ENCODE measurements around the gene TMEM176B. TPM values are rescaled to one million over a fixed set of nuclear protein-coding genes. Genes with fewer than 3 reads are reported as not detected.

TMEM176B gene
- total RNA-seq, 4 donors from 2014 or later, result 93.3 to 394 (median 300) TPM

DNA sequence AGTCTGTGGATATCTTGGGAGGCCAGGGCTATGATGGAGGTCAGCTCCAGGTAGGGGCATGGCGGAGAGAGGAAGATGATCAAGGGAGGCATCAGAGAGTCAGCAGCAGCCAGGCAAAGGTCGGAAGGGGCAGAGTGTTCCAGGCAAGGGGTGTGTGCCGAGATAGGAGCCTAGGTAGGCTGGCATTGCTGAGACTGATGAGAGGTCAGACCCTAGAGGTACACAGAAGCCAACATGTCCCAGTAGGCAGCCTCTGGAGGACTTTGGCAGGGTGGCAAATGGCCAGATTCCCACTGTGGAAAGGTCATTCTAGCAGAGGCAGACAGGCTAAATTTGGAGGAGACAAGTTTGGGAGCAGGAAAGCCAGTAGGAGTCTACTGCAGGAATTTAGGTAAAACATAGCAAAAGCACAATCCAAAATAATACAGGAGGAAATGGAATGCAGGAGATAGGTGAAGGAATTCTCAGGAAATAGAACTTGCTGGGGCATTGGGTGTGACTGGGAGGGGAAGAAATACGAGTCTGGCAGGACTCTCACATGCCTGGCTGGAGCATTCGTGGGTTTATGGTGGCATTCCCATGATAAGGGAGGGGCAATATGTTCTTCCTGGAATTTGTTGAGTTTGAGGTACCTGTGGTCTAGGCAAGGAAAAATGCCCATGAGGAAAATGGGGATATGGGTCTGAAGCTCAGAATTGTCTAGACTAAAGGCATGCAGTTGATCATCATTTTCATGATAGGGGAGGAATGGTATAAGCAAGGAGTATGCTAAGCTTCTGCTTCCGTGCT is 26.1 kb upstream of the TMEM176B start:
- peak in 2 of 3 donors; percentile 85 to 87 for DNase-seq
- Histone ChIP-seq H3K27me3 (no peaks in the 10 kb centered on the region), H3K27ac (peak overlapping the region in 3 of 4 donors; percentile 14 to 83 (median 80)), H3K4me1 (peaks cover 0 to 18% (median 3%) of the 10 kb centered on the region in 4 donors), H3K9me3 (no peaks in the 10 kb centered on the region), H3K4me3 (peak overlapping the region in 1 of 4 donors; percentile 20), H3K36me3 (no peaks in the 10 kb centered on the region)
- TF ChIP-seq, protein P1, sequence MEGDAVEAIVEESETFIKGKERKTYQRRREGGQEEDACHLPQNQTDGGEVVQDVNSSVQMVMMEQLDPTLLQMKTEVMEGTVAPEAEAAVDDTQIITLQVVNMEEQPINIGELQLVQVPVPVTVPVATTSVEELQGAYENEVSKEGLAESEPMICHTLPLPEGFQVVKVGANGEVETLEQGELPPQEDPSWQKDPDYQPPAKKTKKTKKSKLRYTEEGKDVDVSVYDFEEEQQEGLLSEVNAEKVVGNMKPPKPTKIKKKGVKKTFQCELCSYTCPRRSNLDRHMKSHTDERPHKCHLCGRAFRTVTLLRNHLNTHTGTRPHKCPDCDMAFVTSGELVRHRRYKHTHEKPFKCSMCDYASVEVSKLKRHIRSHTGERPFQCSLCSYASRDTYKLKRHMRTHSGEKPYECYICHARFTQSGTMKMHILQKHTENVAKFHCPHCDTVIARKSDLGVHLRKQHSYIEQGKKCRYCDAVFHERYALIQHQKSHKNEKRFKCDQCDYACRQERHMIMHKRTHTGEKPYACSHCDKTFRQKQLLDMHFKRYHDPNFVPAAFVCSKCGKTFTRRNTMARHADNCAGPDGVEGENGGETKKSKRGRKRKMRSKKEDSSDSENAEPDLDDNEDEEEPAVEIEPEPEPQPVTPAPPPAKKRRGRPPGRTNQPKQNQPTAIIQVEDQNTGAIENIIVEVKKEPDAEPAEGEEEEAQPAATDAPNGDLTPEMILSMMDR (IDR thresholded peaks at IDR 0.05), result peak in 2 of 6 experiments; percentile 13 to 23
- peak in 1 of 2 donors; percentile 28 for TF ChIP-seq POLR2A (IDR thresholded peaks at IDR 0.05)

DNA sequence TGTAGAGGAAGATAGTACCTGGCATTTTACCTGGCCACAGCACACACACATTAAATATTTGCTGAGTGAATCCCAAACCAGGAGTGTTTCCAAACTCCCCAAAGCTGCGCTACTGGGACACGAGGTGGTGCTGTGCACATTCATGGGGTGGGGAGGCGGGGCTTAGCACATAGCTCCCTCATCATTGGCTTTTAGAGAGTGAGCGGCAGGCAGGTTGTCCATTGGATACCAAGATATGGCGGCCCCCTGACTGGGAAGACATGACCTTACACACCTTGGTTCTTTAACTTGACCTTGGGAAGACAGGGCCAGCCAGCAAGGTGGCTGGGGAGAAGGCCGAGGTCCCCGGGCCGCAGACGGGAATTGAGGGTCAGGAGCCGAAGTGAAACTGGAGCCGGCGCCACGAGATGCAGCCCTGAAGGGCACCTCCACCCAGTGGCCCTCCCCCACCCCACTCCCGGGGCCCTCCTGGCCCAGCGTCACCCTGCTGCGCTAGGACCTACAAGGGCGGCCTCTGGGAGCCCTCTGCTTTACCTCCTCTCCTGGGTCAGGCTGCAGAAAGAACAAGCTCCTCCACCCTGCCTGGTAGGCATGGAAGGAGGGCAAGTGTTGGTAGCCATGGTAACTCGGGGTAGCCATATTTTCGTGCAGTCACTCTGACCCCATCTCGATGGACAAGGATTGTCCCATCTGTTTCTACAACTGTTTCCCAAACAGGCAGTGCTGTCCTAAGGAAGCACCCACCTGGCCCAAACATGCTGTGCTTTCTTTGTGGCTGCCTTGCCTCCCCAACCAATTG is 24.4 kb upstream of the TMEM176B start:
- H3K9me3 ChIP-seq, result no peaks in the 10 kb centered on the region
- TF ChIP-seq, protein P1 (IDR thresholded peaks at IDR 0.05), result no peak
- TF ChIP-seq POLR2A (IDR thresholded peaks at IDR 0.05), result no peak
- H3K4me1 ChIP-seq, result peaks cover 0 to 16% (median 3%) of the 10 kb centered on the region in 4 donors
- peak overlapping the region in 1 of 4 donors; percentile 83 for H3K27ac ChIP-seq
- no peaks in the 10 kb centered on the region for H3K36me3 ChIP-seq
- H3K4me3 ChIP-seq, result no peak overlapping the region
- no peak for DNase-seq
- H3K27me3 ChIP-seq, result no peaks in the 10 kb centered on the region

DNA sequence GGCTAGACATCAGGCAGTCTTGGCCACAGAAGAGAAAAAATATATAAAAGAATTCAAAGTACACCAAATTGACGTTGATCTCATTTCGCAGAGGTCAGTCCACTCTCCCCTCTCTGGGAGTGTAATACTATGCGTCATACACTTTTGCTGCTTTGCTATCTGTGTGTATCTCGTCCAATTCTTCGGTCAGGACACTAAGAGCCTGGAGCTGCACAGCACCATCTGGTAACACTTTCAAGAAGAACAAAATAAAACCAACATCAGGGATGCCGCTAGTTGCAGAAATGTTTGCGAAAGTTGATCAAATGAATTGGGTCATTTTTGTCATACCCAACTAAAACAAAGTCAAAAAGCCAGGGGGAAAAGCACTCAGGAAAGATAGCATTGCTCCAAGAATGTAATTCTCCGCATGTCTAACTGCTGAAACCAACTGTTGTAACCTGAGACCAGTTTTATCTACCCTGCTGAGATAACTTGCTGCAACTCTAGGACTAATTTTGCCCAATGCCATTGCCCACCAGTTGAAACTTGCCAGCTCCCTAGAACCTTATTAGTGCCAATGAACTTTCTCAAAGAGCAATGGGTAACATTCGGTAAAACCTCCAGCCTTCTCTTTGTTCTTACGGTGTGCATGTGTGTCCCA is 23.4 kb upstream of the TMEM176B start:
- TF ChIP-seq, protein P1 (IDR thresholded peaks at IDR 0.05), result no peak
- TF ChIP-seq POLR2A (IDR thresholded peaks at IDR 0.05), result no peak

DNA sequence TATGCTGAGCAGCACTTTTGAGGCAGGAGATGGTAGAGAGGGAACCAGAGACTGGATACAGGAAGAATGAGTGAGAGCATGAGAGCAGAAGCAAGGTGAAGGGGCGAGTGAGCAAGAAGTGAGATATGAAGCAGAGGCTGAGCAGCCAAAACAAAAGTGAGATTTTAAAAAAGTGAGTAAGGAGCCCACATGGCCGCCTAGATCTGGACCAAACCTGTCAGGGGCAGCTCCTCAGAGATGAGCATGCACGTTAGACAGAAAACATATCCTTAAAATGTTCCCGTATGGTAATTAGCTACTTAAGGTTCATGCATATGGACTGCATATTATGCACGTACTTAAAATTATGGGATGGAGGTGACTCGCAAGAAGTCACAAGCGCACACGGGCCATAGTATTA is 22.9 kb upstream of the TMEM176B start:
- H3K36me3 ChIP-seq, result no peaks in the 10 kb centered on the region
- H3K4me1 ChIP-seq, result peaks cover 0 to 16% (median 3%) of the 10 kb centered on the region in 4 donors
- no peak for DNase-seq
- H3K27me3 ChIP-seq, result no peaks in the 10 kb centered on the region
- peak overlapping the region in 1 of 4 donors; percentile 9 for H3K27ac ChIP-seq
- TF ChIP-seq, protein P1 (IDR thresholded peaks at IDR 0.05), result no peak
- TF ChIP-seq POLR2A (IDR thresholded peaks at IDR 0.05), result no peak
- no peak overlapping the region for H3K4me3 ChIP-seq
- H3K9me3 ChIP-seq, result no peaks in the 10 kb centered on the region

More for the DNA sequence above, 23.4 kb upstream of the TMEM176B start:
- Histone ChIP-seq H3K4me3 (no peak overlapping the region), H3K36me3 (no peaks in the 10 kb centered on the region), H3K4me1 (peaks cover 0 to 16% (median 3%) of the 10 kb centered on the region in 4 donors), H3K27ac (peak overlapping the region in 1 of 4 donors; percentile 9), H3K9me3 (no peaks in the 10 kb centered on the region), H3K27me3 (no peaks in the 10 kb centered on the region)
- DNase-seq, result no peak

DNA sequence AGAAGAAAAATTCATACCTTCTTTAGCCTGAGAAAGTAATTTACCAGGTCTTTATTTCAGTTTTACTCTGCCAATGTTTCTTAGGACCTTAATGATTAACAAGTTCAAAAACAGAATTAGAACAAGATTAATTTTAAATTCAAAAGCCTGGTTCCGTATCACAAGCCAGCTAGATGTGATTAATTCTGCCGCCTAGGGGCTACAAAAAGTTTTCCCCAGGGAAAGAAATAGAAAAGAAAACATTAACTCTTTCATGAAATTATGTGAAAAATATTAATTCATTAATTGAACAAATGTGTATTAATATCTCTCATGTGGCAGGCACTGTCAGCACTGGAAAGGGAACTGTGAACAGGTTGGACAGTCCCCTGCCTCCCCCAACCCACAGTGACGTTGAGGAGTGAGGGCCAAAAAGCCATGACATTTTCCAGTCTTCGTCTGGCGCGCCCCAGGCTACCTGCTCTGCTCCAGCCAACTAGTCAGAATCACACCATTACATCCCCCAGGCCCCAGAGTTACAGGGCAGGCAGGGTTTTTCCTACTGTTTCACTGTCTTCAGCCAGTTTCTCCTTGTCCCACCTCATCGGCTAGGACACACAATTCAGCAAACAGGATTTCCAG is 20.5 kb upstream of the TMEM176B start:
- Histone ChIP-seq H3K36me3 (no peaks in the 10 kb centered on the region), H3K27ac (no peak overlapping the region), H3K4me3 (no peak overlapping the region), H3K9me3 (no peaks in the 10 kb centered on the region), H3K4me1 (peaks cover 0 to 8% (median 0%) of the 10 kb centered on the region in 4 donors), H3K27me3 (no peaks in the 10 kb centered on the region)
- no peak for TF ChIP-seq POLR2A (IDR thresholded peaks at IDR 0.05)
- TF ChIP-seq, protein P1 (IDR thresholded peaks at IDR 0.05), result no peak
- no peak for DNase-seq

Data from Peyer's patch (tissue), 4 donors.